Measurements from ENCODE around the gene ATG101. TPM values are rescaled to one million over a fixed set of nuclear protein-coding genes. Genes with fewer than 3 reads are reported as not detected.
A peak's percentile ranks its signal among the peaks of the same experiment; 100 is the strongest.

The ATG101 gene
- total and polyA plus RNA-seq, 2 of the 13 experiments (the other 11 are each of a cell fraction or from before 2014, with no cell fraction given), result 58.2 to 67.7 TPM

DNA sequence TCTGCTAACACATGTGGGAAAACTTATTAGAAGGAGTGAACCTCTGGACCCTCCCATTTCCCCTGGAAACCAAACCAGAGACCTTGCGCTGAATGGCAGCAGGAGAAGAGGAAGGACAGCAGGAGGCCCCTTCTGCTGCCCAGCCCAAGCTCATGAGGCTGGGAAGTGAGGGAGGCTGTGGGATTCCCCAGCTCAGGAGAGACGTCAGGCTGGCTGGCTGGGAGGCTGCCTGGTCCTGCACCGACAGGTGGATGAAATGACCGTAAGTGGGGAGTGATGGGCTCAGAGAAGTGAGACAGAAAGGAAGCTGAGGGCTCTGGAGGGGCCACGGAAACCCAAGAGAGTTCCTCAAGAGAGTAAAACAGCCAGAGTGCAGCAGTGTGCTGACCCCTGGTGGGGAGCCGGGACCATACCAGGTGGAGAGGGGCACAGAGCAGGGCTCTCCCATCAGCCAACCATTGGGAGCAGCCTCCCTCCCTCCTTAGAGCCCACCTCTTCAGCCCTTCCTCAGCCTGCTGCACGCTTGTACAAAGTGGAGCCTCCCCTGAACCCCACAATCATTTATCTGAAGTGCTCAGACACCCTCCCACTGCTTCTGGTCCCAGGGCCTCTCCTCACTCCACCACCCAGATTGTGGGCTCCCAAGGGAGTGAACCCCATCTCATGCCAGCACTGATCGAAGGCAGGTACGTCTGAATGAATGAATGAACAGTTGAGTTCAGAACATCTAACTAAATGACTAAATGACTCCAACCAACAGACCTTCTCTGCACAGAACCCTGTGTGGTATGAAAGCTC, 49.0 kb upstream of the ATG101 start:
- H3K9me3 ChIP-seq (ENCODE audit: low read length), result no peaks in the 10 kb centered on the region
- BruUV-seq (replicated peaks), result no TSS peak
- no peak overlapping the region for H3K27ac ChIP-seq (ENCODE audit: extremely low read length, insufficient read depth, low read length)
- peak overlapping the region; percentile 64 for H3K4me2 ChIP-seq (ENCODE audit: low read depth, low read length)
- peak; percentile 48 for DNase-seq (ENCODE audit: low spot score)
- H3K36me3 ChIP-seq (replicated peaks in 1 of 2; ENCODE audit: control insufficient read depth in 1 of 2, insufficient read depth in 2 of 2, low read length in 2 of 2), result no peaks in the 10 kb centered on the region
- peak overlapping the region in 1 of 3 experiments; percentile 60; a peak in 2 of 6 replicates for H3K4me3 ChIP-seq (replicated peaks in 1 of 3; ENCODE audit: insufficient read depth in 1 of 3, low read depth in 2 of 3, low read length in 3 of 3)
- H2AFZ ChIP-seq (ENCODE audit: low read length), result no peak overlapping the region
- in situ Hi-C loops (cut with HindIII; ENCODE audit: extremely low pct_ligation_motif_present, low pct_unique_long_range_greater_than_20kb) (no loop called here), intact Hi-C loops (cut with micrococcal nuclease; ENCODE audit: unreplicated experiment) (loop anchor here (1.0 kb wide), 2 partner anchors 16 to 27 kb away; no protein-coding TSS in a partner anchor)
- no peaks in the 10 kb centered on the region for H4K20me1 ChIP-seq (ENCODE audit: insufficient read depth, low read length)
- CTCF ChIA-PET (ENCODE audit: low intra/inter-chr PET ratio, low total read pairs), result interaction anchor here (0.7 to 8.0 kb wide), 5 partner anchors 10 to 128 kb away, joined by 3 to 99 read pairs (median 3); partner anchors contain the start of gene TAMALIN
- peak; percentile 60 for FAIRE-seq
- ATAC-seq, result peak; percentile 61
- no peaks in the 10 kb centered on the region for H3K27me3 ChIP-seq (ENCODE audit: control insufficient read depth in 1 of 2, insufficient read depth in 2 of 2, low read length in 2 of 2)
- H3K4me1 ChIP-seq (ENCODE audit: insufficient read depth, low read length), result peaks cover 53% of the 10 kb centered on the region
- H3K9ac ChIP-seq (ENCODE audit: insufficient read depth, low read depth, low read length), result no peak overlapping the region
- no peaks in the 10 kb centered on the region for H3K79me2 ChIP-seq (ENCODE audit: insufficient read depth, low read length)
- POLR2A ChIA-PET, result interaction anchor here (0.7 to 4.0 kb wide), 4 partner anchors 10 to 108 kb away, joined by 3 to 45 read pairs (median 4); no protein-coding TSS in a partner anchor
- 12% methylated on average over 9 of the region's 9 CpGs for WGBS (ENCODE audit: low lambda C conversion rate)
- TF ChIP-seq ARID5B (CRISPR knock-in tag; IDR thresholded peaks at IDR 0.05), result 0 out of 2 replicates have a peak, but pooled peaks have one; percentile 8
- no peak for TF ChIP-seq MIER3 (CRISPR knock-in tag; IDR thresholded peaks at IDR 0.05; ENCODE audit: borderline replicate concordance)
- TF ChIP-seq SMC3 (IDR thresholded peaks at IDR 0.05; ENCODE audit: low read length), result peak; percentile 82
- TF ChIP-seq NFKB2 (CRISPR knock-in tag; IDR thresholded peaks at IDR 0.05; ENCODE audit: borderline replicate concordance), result 0 out of 2 replicates have a peak, but pooled peaks have one; percentile 58
- TF ChIP-seq ATF7-NPFF (CRISPR knock-in tag; IDR thresholded peaks at IDR 0.05; ENCODE audit: low read depth), result no peak
- TF ChIP-seq, protein P1, sequence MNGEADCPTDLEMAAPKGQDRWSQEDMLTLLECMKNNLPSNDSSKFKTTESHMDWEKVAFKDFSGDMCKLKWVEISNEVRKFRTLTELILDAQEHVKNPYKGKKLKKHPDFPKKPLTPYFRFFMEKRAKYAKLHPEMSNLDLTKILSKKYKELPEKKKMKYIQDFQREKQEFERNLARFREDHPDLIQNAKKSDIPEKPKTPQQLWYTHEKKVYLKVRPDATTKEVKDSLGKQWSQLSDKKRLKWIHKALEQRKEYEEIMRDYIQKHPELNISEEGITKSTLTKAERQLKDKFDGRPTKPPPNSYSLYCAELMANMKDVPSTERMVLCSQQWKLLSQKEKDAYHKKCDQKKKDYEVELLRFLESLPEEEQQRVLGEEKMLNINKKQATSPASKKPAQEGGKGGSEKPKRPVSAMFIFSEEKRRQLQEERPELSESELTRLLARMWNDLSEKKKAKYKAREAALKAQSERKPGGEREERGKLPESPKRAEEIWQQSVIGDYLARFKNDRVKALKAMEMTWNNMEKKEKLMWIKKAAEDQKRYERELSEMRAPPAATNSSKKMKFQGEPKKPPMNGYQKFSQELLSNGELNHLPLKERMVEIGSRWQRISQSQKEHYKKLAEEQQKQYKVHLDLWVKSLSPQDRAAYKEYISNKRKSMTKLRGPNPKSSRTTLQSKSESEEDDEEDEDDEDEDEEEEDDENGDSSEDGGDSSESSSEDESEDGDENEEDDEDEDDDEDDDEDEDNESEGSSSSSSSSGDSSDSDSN (CRISPR knock-in tag; IDR thresholded peaks at IDR 0.05), result peak; percentile 37; the same call in 1 of the 2 replicates
- TF ChIP-seq ZSCAN31 (CRISPR knock-in tag; IDR thresholded peaks at IDR 0.05; ENCODE audit: low read depth), result no peak
- no peak for TF ChIP-seq ZNF660 (CRISPR knock-in tag; IDR thresholded peaks at IDR 0.05; ENCODE audit: borderline replicate concordance, low read depth)
- no peak for TF ChIP-seq ZNF75D (CRISPR knock-in tag; IDR thresholded peaks at IDR 0.05; ENCODE audit: borderline replicate concordance)
- no peak for TF ChIP-seq ZNF263 (CRISPR knock-in tag; IDR thresholded peaks at IDR 0.05)
- 0 out of 2 replicates have a peak, but pooled peaks have one; percentile 27 for TF ChIP-seq SP4 (CRISPR knock-in tag; IDR thresholded peaks at IDR 0.05)
- peak; percentile 49 for TF ChIP-seq SALL1 (CRISPR knock-in tag; IDR thresholded peaks at IDR 0.05)
- 0 out of 2 replicates have a peak, but pooled peaks have one; percentile 27 for TF ChIP-seq TARDBP (CRISPR knock-in tag; IDR thresholded peaks at IDR 0.05)
- TF ChIP-seq NFIB (CRISPR knock-in tag; IDR thresholded peaks at IDR 0.05; ENCODE audit: borderline replicate concordance), result no peak

Data from HepG2 (cell line).